HG03060 (cell line): ENCODE measurements around the gene FXN.

Experiments
- ATAC-seq: cut with Tn5 transposase; IDR thresholded peaks from one replicate; pipeline ENCODE4 v1.9.1; 2021; ENCODE audit warnings: low read depth, moderate number of reproducible peaks; ENCODE audit not compliant: unreplicated experiment

Gene FXN

GRCh38 chr9:69132361-69132760 lies 96.8 kb downstream of the FXN start:
- no peak for ATAC-seq

- ATAC-seq = no peak
Measured at GRCh38 chr9:69134412-69134811, 98.9 kb downstream of the FXN start.

- no peak for ATAC-seq
Measured at GRCh38 chr9:69136185-69136584, 100.6 kb downstream of the FXN start.

DNA sequence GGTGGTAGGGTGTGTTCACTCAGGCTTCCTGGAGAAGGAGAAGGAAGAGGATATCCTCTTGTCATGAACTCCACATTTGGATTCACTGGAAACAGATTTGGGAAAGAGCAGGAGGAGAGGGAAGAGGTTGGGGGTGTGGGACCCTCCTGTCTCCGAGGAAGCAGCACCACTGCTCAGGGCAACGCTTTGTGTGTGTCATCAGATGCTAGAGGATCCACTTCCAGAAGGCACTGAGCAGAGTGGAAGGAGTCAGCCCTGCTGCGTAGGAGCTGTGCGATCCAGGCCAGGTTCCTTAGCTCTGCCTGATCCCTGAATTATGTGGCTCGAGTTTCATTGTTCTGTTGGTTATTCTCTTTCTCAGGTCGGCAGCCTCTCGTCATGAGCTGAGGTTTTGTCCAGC lies 101.2 kb downstream of the FXN start:
- no peak for ATAC-seq

DNA sequence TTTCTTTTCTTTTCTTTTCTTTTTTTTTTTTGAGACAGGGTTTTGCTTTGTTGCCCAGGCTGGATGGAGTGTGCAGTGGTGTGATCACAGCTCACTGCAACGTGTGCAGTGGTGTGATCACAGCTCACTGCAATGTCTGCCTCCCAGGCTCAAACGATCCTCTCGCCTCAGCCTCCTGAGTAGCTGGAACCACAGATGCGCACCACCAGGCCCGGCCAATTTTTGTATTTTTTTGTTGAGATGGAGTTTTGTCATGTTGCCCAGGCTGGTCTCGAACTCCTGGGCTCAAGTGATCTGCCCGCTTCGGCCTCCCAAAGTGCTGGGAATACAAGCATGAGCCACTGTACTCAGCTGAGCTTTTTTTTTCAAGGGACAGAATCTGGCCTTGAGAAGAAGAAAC lies 101.8 kb downstream of the FXN start:
- no peak for ATAC-seq

GRCh38 chr9:69139596-69139995 lies 104.0 kb downstream of the FXN start:
- no peak for ATAC-seq

GRCh38 chr9:69140123-69140735 lies 104.7 kb downstream of the FXN start:
- no peak for ATAC-seq

- no peak for ATAC-seq
Measured at GRCh38 chr9:69141851-69142250, 106.3 kb downstream of the FXN start.

DNA sequence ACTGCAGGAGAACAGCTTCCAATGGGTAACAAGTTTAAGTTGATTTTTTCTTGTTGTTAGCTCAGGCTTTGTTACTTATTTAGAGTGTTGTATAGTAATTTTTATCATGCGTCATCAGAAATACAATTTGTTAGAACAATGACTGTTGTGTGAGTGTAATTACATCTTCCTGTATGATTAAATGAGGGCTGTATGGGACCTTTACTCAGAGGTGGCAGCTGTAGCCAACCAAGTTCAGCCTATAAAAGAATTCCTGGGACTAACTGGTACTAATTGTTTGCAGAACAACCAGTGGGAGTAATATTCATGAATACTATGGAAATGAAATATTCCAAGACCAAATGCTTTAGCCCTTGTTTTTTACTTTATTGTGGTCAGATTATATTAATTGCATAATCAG lies 107.7 kb downstream of the FXN start:
- ATAC-seq = no peak

DNA sequence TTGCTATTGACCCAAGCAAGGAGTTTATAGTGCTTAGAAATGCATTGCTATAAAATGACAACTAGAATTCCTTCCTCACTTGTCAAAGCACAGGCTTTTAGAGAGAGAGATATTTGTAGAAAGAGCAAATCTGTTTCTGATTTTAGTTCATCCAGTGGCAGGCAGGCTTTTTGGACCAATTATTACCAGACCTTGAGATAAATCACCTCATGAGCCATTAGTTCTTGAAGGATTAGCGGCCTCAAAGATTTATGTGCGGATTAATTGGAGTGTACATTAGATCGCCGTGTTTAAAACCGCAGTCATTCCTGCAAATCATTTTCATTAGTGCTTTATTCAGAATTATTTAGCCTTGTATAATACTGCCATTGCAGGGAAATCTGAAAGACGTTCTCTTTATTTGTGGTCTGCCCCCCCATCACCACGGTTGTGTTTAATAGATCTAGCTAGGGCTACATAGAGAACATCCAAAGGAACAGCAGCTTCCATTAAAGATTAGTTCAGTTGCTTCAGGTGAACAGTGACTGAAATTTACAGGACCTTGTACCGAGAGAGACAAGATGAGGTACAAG lies 109.7 kb downstream of the FXN start:
- no peak for ATAC-seq

DNA sequence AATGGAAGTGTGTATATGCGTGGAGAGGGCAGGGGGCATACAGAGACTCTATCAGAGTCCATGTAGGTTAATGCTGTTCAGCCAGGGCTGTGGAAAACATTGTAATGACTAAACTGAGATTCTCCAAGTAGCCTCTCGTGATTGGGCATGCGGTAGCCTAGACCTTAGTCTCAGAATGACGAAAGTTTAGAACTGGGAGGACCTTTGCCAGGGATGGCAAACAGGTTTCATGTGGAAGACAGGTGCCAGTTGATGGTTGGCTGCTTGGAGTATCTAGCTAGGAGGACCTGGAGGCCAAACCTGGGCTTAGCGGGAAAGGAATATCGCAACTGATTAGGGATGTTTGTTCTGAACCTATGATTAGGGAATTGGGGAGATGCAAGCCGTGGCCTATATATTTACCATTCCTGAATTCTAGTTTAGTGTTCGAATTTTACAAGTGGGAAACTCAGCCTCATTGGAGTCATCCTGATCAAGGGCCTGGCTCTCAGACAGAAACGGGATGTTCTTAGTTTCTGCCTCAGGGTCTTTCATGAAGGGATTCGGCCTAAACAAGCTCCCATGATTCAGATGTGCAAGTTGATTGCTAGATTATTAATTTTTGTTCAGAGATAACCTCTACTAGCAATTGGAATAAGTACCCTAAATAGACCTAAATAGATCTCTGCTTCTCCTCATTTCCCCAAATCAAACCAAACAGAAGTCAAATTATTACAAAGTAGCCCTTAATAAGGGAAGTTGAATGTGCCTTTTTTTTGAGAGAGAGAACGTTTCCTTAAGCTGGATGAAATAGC lies 111.7 kb downstream of the FXN start:
- no peak for ATAC-seq

- ATAC-seq = no peak
Measured at GRCh38 chr9:69149321-69149807, 113.8 kb downstream of the FXN start.
